HepG2 (cell line): Measurements from ENCODE around the gene SENP7.

Experiments
- HOXA7 ChIP-seq: sonication (generic); formaldehyde crosslinking; IDR thresholded peaks from 2 replicates; pipeline ENCODE4 v1.8.1; 2022; ENCODE audit warnings: mild to moderate bottlenecking, missing genetic modification reagents, moderate library complexity
- JUN ChIP-seq: sonication (generic); formaldehyde crosslinking; IDR thresholded peaks from 2 replicates; pipeline ENCODE4 v1.4.0; 2020; ENCODE audit warnings: mild to moderate bottlenecking, missing genetic modification reagents
- MXD4 ChIP-seq: IDR thresholded peaks from 2 replicates; pipeline ENCODE4 v1.6.1; 2016; ENCODE audit warnings: mild to moderate bottlenecking, missing biosample characterization, missing genetic modification reagents
- POLR2AphosphoS5 ChIP-seq: IDR thresholded peaks from 2 replicates; pipeline ENCODE4 v1.6.1; 2012; ENCODE audit warnings: low read depth, low read length
- TAF1 ChIP-seq: sonication (generic); formaldehyde crosslinking; IDR thresholded peaks from 2 replicates; pipeline ENCODE4 v1.4.0; 2020; ENCODE audit warnings: missing genetic modification reagents
- ZBTB20 ChIP-seq: sonication (generic); formaldehyde crosslinking; IDR thresholded peaks from 2 replicates; pipeline ENCODE4 v1.8.1; 2023; ENCODE audit warnings: missing genetic modification reagents, low read depth, mild to moderate bottlenecking, borderline replicate concordance
- ZNF180 ChIP-seq: sonication (generic); formaldehyde crosslinking; IDR thresholded peaks from 2 replicates; pipeline ENCODE4 v1.4.0; 2020; ENCODE audit warnings: low read depth, missing genetic modification reagents, borderline replicate concordance
- ZNF644 ChIP-seq: IDR thresholded peaks from 2 replicates; pipeline ENCODE4 v1.6.1; 2016; ENCODE audit warnings: low read depth
- ZNF747 ChIP-seq: sonication (generic); formaldehyde crosslinking; IDR thresholded peaks from 2 replicates; pipeline ENCODE4 v1.8.1; 2023; ENCODE audit warnings: missing genetic modification reagents, mild to moderate bottlenecking, borderline replicate concordance

GRCh38 chr3:101519685-101520365, 6.8 kb upstream of the SENP7 start:
- TF ChIP-seq JUN (CRISPR knock-in tag) (no peak), ZNF180 (CRISPR knock-in tag) (no peak), TAF1 (no peak), ZNF644 (CRISPR knock-in tag) (peak; percentile 28; the same call in 1 of the 2 replicates), ZNF747 (CRISPR knock-in tag) (no peak), MXD4 (no peak), POLR2AphosphoS5 (no peak), ZBTB20 (no peak), HOXA7 (no peak)
